ENCODE data around the gene LMF1. TPM values are rescaled to one million over a fixed set of nuclear protein-coding genes. Genes with fewer than 3 reads are reported as not detected.

Gene LMF1
- total RNA-seq = 31.3 and 40.7 TPM in 2 replicates

GRCh38 chr16:970766-971581 lies at the start of gene LMF1:
LMF1 (minus strand) TSS chr16:970984; CDS start chr16:970980, 4 bp downstream.

DNA sequence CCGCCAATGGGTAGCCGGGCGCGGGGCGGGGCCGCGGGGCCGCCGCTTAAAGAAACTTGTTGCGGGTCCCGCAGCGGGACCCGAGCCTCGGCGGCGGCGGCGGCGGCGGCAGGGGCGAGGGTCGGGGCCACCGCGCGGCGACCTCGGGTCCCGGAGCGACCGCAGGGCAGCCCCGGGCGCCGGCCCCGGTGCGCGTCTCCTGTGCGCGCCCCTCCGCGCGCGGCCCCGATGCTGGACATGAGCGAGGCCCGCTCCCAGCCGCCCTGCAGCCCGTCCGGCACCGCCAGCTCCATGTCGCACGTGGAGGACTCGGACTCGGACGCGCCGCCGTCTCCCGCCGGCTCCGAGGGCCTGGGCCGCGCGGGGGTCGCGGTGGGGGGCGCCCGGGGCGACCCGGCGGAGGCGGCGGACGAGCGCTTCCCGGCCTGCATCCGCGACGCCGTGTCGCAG lies 10.9 kb upstream of the LMF1 start, which contains the start of gene SOX8:
TSS of gene SOX8 (plus strand) at position 76 of the 450 bp plus-strand sequence. CDS start at position 229, 153 bp downstream.

Other genes starting within 250 kb of the LMF1 start
- gene ANTKMT, start 249.8 kb downstream of the LMF1 start, total RNA-seq = 21.9 and 25.1 TPM in 2 replicates
- gene CCDC78, start 244.5 kb downstream of the LMF1 start, total RNA-seq = 2.8 and 2.9 TPM in 2 replicates
- 15.3 and 20.5 TPM in 2 replicates for gene HAGHL, start 243.9 kb downstream of the LMF1 start, total RNA-seq
- gene CIAO3, start 230.0 kb downstream of the LMF1 start, total RNA-seq = 33.8 and 36.1 TPM in 2 replicates
- gene MSLN, start 210.2 kb downstream of the LMF1 start, total RNA-seq = 0.12 TPM in 1 of 2 replicates, not detected in the other
- 26.1 and 31.0 TPM in 2 replicates for gene RPUSD1, start 182.6 kb downstream of the LMF1 start, total RNA-seq
- 2.8 and 3.7 TPM in 2 replicates for gene CHTF18, start 182.4 kb downstream of the LMF1 start, total RNA-seq
- gene GNG13, start 170.2 kb downstream of the LMF1 start, total RNA-seq = not detected in 2 replicates
- gene SOX8, start 10.8 kb upstream of the LMF1 start, total RNA-seq = under 0.01 TPM in 1 of 2 replicates, not detected in the other
- gene SSTR5, start 101.8 kb upstream of the LMF1 start, total RNA-seq = not detected in 2 replicates
- not detected in 2 replicates for gene C1QTNF8, start 125.3 kb upstream of the LMF1 start, total RNA-seq
- under 0.01 TPM in 2 replicates for gene CACNA1H, start 182.1 kb upstream of the LMF1 start, total RNA-seq